Superior temporal gyrus (tissue), 1 donor: ENCODE measurements around the gene LILRA2.
A peak's percentile ranks its signal among the peaks of the same experiment; 100 is the strongest.
"Not testable (repeated sequence)": the region's sequence is repeated elsewhere in the genome, so short reads cannot be mapped to it uniquely, and the experiment has no call there.

Experiments used
- DNase-seq: peaks from one replicate; pipeline ENCODE4 v3.0.0-alpha.2; 2016; ENCODE audit errors: extremely low spot score

The LILRA2 gene

DNA sequence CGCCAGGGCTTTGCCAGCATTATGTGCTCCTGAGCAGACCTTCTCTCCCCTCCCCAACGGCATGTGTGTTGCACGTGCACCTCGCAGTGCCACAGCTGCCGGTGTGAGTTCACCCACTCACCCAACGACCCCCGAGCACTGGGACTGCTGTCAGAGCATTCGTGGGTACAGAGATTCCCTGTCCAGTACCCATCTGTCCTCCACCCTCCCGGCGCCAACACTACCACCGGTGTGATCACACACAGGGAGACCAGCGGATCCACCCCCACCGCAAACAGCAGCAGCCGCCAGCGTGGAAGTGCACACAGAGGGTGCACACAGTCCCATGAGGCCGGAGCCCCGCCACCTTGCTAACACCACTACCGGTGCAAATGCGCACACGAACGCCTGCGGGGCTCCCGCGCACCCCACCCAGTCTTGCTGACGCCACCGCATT is 35.8 kb downstream of the LILRA2 start:
- no peak for DNase-seq

GRCh38 chr19:54612428-54612827 is 38.8 kb downstream of the LILRA2 start:
- peak; percentile 22 for DNase-seq

DNA sequence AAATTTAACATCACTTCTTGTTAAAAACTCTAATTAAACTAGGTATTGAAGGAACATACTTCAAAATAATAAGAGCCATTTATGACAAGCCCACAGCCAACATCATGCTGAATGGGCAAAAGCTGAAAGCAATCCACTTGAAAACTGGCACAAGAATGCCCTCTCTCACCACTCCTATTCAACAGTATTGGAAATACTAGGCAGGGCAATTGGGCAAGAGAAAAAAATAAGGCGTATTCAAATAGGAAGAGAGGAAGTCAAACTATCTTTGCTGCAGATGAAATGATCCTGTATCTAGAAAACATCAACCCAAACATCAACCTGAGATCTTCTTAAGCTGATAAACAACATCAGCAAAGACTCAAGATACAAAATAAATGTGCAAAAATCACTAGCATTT is 41.1 kb downstream of the LILRA2 start:
- DNase-seq, result no peak

DNA sequence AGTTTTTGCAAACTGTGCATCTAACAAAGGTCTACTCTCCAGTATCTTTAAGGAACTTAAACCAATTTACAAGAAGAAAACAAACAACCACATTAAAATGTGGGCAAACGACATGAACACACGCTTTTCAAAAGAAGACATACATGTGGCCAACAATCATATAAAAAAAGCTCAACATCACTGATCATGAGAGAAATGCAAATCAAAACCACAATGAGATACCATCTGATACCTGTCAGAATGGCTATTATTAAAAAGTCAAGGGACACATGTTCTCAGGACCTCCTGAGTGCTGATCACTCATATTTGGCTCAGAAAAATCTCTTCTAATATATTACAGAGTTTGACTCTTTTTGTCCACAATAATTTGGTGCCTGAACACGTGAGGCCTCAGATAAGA is 42.5 kb downstream of the LILRA2 start:
- no peak for DNase-seq

DNA sequence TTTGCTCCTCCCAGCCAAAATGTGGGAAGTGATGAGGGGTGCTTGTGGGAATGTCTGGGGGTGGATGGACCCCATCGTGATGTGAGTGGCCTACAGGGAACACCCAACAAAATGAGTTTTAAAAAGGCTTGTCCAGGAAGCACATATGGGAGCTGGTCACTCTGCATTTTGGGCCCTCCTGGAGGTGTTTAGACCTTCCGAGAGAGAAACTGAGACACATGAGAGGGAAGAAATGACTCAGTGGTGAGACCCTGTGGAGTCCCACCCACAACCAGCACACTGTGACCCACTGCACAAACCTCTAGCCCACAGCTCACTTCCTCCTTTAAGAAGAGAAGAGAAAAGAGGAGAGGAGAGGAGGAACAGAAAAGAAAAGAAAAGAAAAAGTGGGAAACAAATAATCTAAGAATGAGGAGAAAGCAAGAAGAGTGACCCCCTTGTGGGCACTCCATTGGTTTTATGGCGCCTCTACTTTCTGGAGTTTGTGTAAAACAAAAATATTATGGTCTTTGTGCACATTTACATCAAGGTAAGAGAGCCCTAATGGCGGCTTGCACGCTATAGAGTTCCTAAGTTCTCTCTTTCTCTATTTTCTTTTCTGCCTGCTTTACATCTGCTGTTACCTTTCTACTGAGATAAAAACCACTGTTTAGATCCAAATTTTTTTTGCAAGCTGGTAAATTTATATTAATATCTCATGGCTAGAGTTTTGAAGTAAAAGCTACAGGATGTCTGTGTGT is 43.4 kb downstream of the LILRA2 start:
- no peak for DNase-seq

DNA sequence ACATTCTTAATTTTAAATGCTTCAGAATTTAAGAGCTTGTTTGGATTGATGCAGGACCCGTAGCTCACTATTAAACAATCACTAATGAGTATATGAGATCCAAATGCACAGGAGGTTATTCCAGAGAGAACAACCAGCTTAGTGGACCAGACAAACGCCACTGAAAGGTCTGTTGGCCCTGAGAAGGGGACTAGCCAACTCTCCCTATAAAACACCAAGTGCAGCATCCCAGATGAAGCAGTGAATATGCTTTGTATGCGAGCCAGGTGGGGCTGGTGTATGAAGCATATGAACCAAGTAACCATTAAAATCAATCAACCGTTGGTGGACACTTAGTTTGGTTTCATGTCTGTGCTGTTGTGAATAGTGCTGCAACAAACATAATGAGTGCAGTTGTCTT is 46.9 kb downstream of the LILRA2 start:
- no peak for DNase-seq

GRCh38 chr19:54622431-54622830 is 48.8 kb downstream of the LILRA2 start:
- no peak for DNase-seq

- DNase-seq, result not testable (repeated sequence)
Measured at GRCh38 chr19:54624234-54624633, 50.6 kb downstream of the LILRA2 start.

- DNase-seq, result not testable (repeated sequence)
Measured at GRCh38 chr19:54624934-54625730, 51.5 kb downstream of the LILRA2 start.

DNA sequence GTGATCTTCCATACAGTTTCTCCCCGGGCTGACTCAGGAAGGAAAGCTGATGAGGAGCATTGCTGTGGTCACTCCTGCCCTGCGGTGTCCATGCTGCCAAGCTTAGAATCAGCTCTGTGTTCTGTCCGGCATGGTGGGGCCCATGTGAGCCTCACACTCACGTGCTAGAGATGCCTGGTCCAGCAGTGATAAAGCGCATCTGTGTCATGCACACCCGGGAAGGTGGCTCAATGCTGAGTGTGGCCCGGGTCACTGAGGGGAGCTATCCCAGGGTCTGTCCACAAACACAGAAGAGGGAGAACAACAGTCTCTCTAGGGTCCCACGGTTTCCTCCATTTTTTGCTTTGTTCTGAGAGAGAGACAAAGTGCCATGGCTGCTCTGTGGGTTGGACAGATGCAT is 53.2 kb downstream of the LILRA2 start:
- DNase-seq, result no peak

GRCh38 chr19:54627912-54628311 is 54.3 kb downstream of the LILRA2 start:
- not testable (repeated sequence) for DNase-seq

GRCh38 chr19:54630262-54630661 is 56.7 kb downstream of the LILRA2 start, which contains the start of gene LILRB1:
LILRB1 (plus strand) TSS chr19:54630484; CDS start chr19:54631074, 590 bp downstream.
- not testable (repeated sequence) for DNase-seq

- no peak for DNase-seq
Measured at GRCh38 chr19:54630782-54631181, 57.2 kb downstream of the LILRA2 start.

DNA sequence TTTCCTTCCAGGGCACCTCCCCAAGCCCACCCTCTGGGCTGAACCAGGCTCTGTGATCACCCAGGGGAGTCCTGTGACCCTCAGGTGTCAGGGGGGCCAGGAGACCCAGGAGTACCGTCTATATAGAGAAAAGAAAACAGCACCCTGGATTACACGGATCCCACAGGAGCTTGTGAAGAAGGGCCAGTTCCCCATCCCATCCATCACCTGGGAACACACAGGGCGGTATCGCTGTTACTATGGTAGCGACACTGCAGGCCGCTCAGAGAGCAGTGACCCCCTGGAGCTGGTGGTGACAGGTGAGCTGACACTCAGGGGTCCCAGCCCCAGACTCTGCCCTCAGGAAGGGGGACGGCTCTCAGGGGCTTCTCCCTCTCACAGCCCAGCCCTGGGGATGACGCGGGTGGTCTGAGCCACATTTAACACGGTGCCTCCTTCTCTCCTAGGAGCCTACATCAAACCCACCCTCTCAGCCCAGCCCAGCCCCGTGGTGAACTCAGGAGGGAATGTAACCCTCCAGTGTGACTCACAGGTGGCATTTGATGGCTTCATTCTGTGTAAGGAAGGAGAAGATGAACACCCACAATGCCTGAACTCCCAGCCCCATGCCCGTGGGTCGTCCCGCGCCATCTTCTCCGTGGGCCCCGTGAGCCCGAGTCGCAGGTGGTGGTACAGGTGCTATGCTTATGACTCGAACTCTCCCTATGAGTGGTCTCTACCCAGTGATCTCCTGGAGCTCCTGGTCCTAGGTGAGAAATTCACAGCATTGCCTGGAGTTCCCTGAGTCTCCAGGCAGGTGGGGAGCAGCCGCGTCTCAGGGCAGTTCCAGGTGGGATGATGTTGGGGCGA is 58.1 kb downstream of the LILRA2 start:
- not testable (repeated sequence) for DNase-seq

GRCh38 chr19:54632517-54632916 is 58.9 kb downstream of the LILRA2 start:
- not testable (repeated sequence) for DNase-seq

- DNase-seq, result no peak
Measured at GRCh38 chr19:54633401-54633800, 59.8 kb downstream of the LILRA2 start.

- not testable (repeated sequence) for DNase-seq
Measured at GRCh38 chr19:54636081-54636480, 62.5 kb downstream of the LILRA2 start.

- DNase-seq, result no peak
Measured at GRCh38 chr19:54638683-54639082, 65.1 kb downstream of the LILRA2 start.
